Fibroblast of pulmonary artery (primary cell): Measurements from ENCODE around the gene ZNF710.

ENCODE experiments used
- DNase-seq: peaks from one replicate; pipeline ENCODE4 v3.0.0-alpha.2; 2010; ENCODE audit warnings: low read depth
- H3K4me3 ChIP-seq: replicated peaks from 2 replicates; pipeline ENCODE4 v1.5.1; 2011; ENCODE audit warnings: low read depth, mild to moderate bottlenecking, control low read depth, low read length, moderate library complexity
- CTCF ChIP-seq: IDR thresholded peaks from 2 replicates; pipeline ENCODE4 v1.5.1; 2011; ENCODE audit warnings: mild to moderate bottlenecking, control low read depth, low read length, inconsistent platforms; ENCODE audit errors: missing control alignments

ZNF710 gene

GRCh38 chr15:90126596-90127435, 125.7 kb downstream of the ZNF710 start:
- no peak for DNase-seq
- no peak overlapping the region for H3K4me3 ChIP-seq
- no peak for TF ChIP-seq CTCF

- H3K4me3 ChIP-seq: no peak overlapping the region
- DNase-seq: no peak
- no peak for TF ChIP-seq CTCF
Measured at GRCh38 chr15:90130291-90130690, 129.2 kb downstream of the ZNF710 start.
